H1 (cell line): Measurements from ENCODE around the gene USP1. TPM values are rescaled to one million over a fixed set of nuclear protein-coding genes. Genes with fewer than 3 reads are reported as not detected.

ENCODE experiments used
- CTCF ChIA-PET: fragments of 300-600 bp; sonication (Branson Sonifier 250); formaldehyde crosslinking; loops from one replicate; lab custom pipeline; 2021; ENCODE audit not compliant: partially characterized antibody; lab: Charles Lee
- POLR2A ChIA-PET: fragments of 300-600 bp; sonication (Branson Sonifier 250); formaldehyde crosslinking; loops from one replicate; lab custom pipeline; 2021; ENCODE audit warnings: inconsistent platforms; ENCODE audit not compliant: partially characterized antibody; lab: Charles Lee
- DNase-seq, 2 experiments: peaks; one replicate each; pipeline versions ENCODE4 v3.0.0 to v3.0.0-alpha.2; 2010 to 2022; ENCODE audit warnings: low spot score in 2 of 2, low read depth in 1 of 2, mixed read lengths in 1 of 2
- FAIRE-seq: peaks from 2 replicates; lab custom pipeline; 2011; peaks lifted over from hg19 to GRCh38; lab: Jason Lieb, UNC
- H2AFZ ChIP-seq: 2 replicates; pipeline ENCODE4 v1.8.1; 2012; ENCODE audit warnings: low read length, inconsistent platforms
- H2AK5ac ChIP-seq: 2 replicates; pipeline ENCODE4 v1.6.1; 2013; ENCODE audit warnings: low read depth, low read length
- H2BK120ac ChIP-seq: replicated peaks from 2 replicates; pipeline ENCODE3; 2013; ENCODE audit warnings: low read depth, low read length, inconsistent platforms
- H2BK12ac ChIP-seq: 2 replicates; pipeline ENCODE4 v1.6.1; 2013; ENCODE audit warnings: low read depth, low read length
- H2BK15ac ChIP-seq: 2 replicates; pipeline ENCODE4 v1.6.1; 2013; ENCODE audit warnings: low read length
- H2BK20ac ChIP-seq: 2 replicates; pipeline ENCODE4 v1.6.1; 2013; ENCODE audit warnings: low read length
- H2BK5ac ChIP-seq: 2 replicates; pipeline ENCODE4 v1.6.1; 2013; ENCODE audit warnings: low read depth, low read length
- H3K14ac ChIP-seq: 2 replicates; pipeline ENCODE4 v1.6.1; 2013; ENCODE audit warnings: inconsistent platforms; ENCODE audit not compliant: insufficient read length
- H3K18ac ChIP-seq: 2 replicates; pipeline ENCODE4 v1.6.1; 2013; ENCODE audit warnings: low read length; ENCODE audit errors: extremely low read depth
- H3K23ac ChIP-seq: 2 replicates; pipeline ENCODE4 v1.6.1; 2013; ENCODE audit warnings: inconsistent platforms; ENCODE audit not compliant: insufficient read length
- H3K23me2 ChIP-seq: 2 replicates; pipeline ENCODE4 v1.6.1; 2013; ENCODE audit warnings: low read depth, low read length
- H3K27ac ChIP-seq: 2 replicates; pipeline ENCODE4 v1.6.1; 2011; ENCODE audit warnings: low read depth, low read length, inconsistent platforms
- H3K27me3 ChIP-seq, 4 experiments: replicated peaks in 1 of 4; 1 replicate in 1 of 4; 2 replicates in 3 of 4; pipeline versions ENCODE4 v1.6.1 to v1.8.1; 2011 to 2013; ENCODE audit warnings: low read length in 3 of 4, mild to moderate bottlenecking in 3 of 4, inconsistent platforms in 2 of 4, mixed read lengths in 2 of 4, moderate library complexity in 1 of 4; ENCODE audit not compliant: control insufficient read depth in 3 of 4, insufficient read depth in 3 of 4; ENCODE audit errors: extremely low read depth in 1 of 4
- H3K36me3 ChIP-seq, 4 experiments: 2 replicates each; pipeline versions ENCODE4 v1.6.1 to v1.8.1; 2011 to 2013; ENCODE audit warnings: mild to moderate bottlenecking in 4 of 4, low read length in 3 of 4, moderate library complexity in 2 of 4, control low read depth in 1 of 4, inconsistent platforms in 1 of 4; ENCODE audit not compliant: insufficient read depth in 4 of 4, control insufficient read depth in 2 of 4
- H3K4ac ChIP-seq: replicated peaks from 2 replicates; pipeline ENCODE3; 2013; ENCODE audit warnings: low read length, low read depth, mixed read lengths, inconsistent platforms; ENCODE audit not compliant: insufficient read length
- H3K4me1 ChIP-seq, 4 experiments: replicated peaks in 1 of 4; 1 replicate in 1 of 4; 2 replicates in 3 of 4; pipeline versions ENCODE4 v1.6.1 to v1.8.1; 2011 to 2013; ENCODE audit warnings: low read length in 3 of 4, inconsistent platforms in 2 of 4, mixed read lengths in 1 of 4; ENCODE audit not compliant: insufficient read depth in 4 of 4, control insufficient read depth in 3 of 4
- H3K4me2 ChIP-seq, 2 experiments: 2 replicates each; pipeline versions ENCODE4 v1.6.1 to v1.8.1; 2011 to 2013; ENCODE audit warnings: low read depth in 2 of 2, low read length in 2 of 2, control low read depth in 1 of 2, inconsistent platforms in 1 of 2, mild to moderate bottlenecking in 1 of 2; ENCODE audit not compliant: insufficient read depth in 1 of 2
- H3K4me3 ChIP-seq, 4 experiments: fragments of 200-600, 300-600 bp in 1 of 4; sonication (generic), shearing (Covaris generic), sonication (Bioruptor Twin) in 1 of 4; 2 replicates each; pipeline versions ENCODE4 v1.5.1 to v1.8.1; 2011 to 2016; ENCODE audit warnings: low read length in 4 of 4, low read depth in 3 of 4, control low read depth in 2 of 4, inconsistent platforms in 2 of 4, mild to moderate bottlenecking in 2 of 4, mixed read lengths in 1 of 4, moderate library complexity in 1 of 4; ENCODE audit not compliant: insufficient read depth in 2 of 4; ENCODE audit errors: extremely low read depth in 1 of 4
- H3K56ac ChIP-seq: replicated peaks from 2 replicates; pipeline ENCODE3; 2013; ENCODE audit warnings: low read depth, mild to moderate bottlenecking, mixed read lengths, low read length, inconsistent platforms; ENCODE audit not compliant: insufficient read length
- H3K79me1 ChIP-seq: 2 replicates; pipeline ENCODE4 v1.6.1; 2013; ENCODE audit warnings: low read depth, low read length, control low read depth
- H3K79me2 ChIP-seq, 2 experiments: 2 replicates each; pipeline versions ENCODE4 v1.6.1 to v1.8.1; 2012 to 2013; ENCODE audit warnings: low read length in 2 of 2, mild to moderate bottlenecking in 2 of 2, inconsistent platforms in 1 of 2; ENCODE audit not compliant: insufficient read depth in 2 of 2, control insufficient read depth in 1 of 2
- H3K9ac ChIP-seq, 4 experiments: replicated peaks in 1 of 4; 1 replicate in 1 of 4; 2 replicates in 3 of 4; pipeline versions ENCODE4 v1.6.1 to v1.8.1; 2011 to 2013; ENCODE audit warnings: low read depth in 3 of 4, low read length in 3 of 4, control low read depth in 2 of 4, mild to moderate bottlenecking in 2 of 4, moderate library complexity in 2 of 4, inconsistent platforms in 1 of 4; ENCODE audit errors: extremely low read depth in 1 of 4
- H3K9me3 ChIP-seq, 2 experiments: 2 replicates each; pipeline versions ENCODE4 v1.6.1 to v1.8.1; 2012 to 2013; ENCODE audit warnings: mild to moderate bottlenecking in 2 of 2, moderate library complexity in 2 of 2, control low read depth in 1 of 2, inconsistent platforms in 1 of 2, low read depth in 1 of 2, low read length in 1 of 2, mixed read lengths in 1 of 2; ENCODE audit not compliant: insufficient read depth in 2 of 2
- H4K20me1 ChIP-seq, 2 experiments: replicated peaks in 1 of 2; 2 replicates each; pipeline versions ENCODE3 to v1.8.1; 2011 to 2013; ENCODE audit warnings: inconsistent platforms in 2 of 2, low read length in 2 of 2, mild to moderate bottlenecking in 1 of 2; ENCODE audit not compliant: insufficient read depth in 2 of 2, control insufficient read depth in 1 of 2
- H4K5ac ChIP-seq: 2 replicates; pipeline ENCODE4 v1.6.1; 2013; ENCODE audit warnings: low read length, low read depth, mixed read lengths, inconsistent platforms; ENCODE audit not compliant: insufficient read length
- H4K8ac ChIP-seq: 2 replicates; pipeline ENCODE4 v1.8.0; 2013; ENCODE audit warnings: mild to moderate bottlenecking, moderate library complexity, low read length, inconsistent platforms; ENCODE audit not compliant: insufficient read depth; ENCODE audit errors: extremely low read depth
- H4K91ac ChIP-seq: replicated peaks from 2 replicates; pipeline ENCODE3; 2013; ENCODE audit warnings: low read length, mixed read lengths, inconsistent platforms; ENCODE audit not compliant: insufficient read length
- ASH2L ChIP-seq: fragments of 200-600, 300-600 bp; sonication (generic); IDR thresholded peaks from one replicate; pipeline ENCODE4 v1.7.1; 2017; ENCODE audit warnings: low read length
- BACH1 ChIP-seq: IDR thresholded peaks from 2 replicates; pipeline ENCODE4 v1.6.1; 2012; ENCODE audit warnings: low read length, improper control_type of control experiment
- CBX5 ChIP-seq: fragments of 300-800, 300-1000 bp; sonication (generic); IDR thresholded peaks from 2 replicates; pipeline ENCODE4 v1.7.1; 2016; ENCODE audit warnings: antibody characterized with exemption, low read length, low read depth
- CREB1 ChIP-seq: IDR thresholded peaks from 2 replicates; pipeline ENCODE4 v1.6.1; 2012; ENCODE audit warnings: inconsistent platforms
- EP300 ChIP-seq, 2 experiments: IDR thresholded peaks; 1 replicate in 1 of 2; 2 replicates in 1 of 2; pipeline ENCODE4 v1.6.1; 2011 to 2012; ENCODE audit warnings: low read depth in 2 of 2, low read length in 2 of 2, mild to moderate bottlenecking in 2 of 2, borderline replicate concordance in 1 of 2, inconsistent platforms in 1 of 2, moderate library complexity in 1 of 2
- EZH2 ChIP-seq: fragments of 200-600 bp; sonication (generic); IDR thresholded peaks from 2 replicates; pipeline ENCODE4 v1.7.1; 2012; ENCODE audit warnings: low read depth, mild to moderate bottlenecking, moderate library complexity, low read length, inconsistent platforms; ENCODE audit not compliant: severe bottlenecking
- HDAC2 ChIP-seq, 2 experiments: fragments of 300-600 bp in 1 of 2; sonication (generic) in 1 of 2; IDR thresholded peaks; 2 replicates each; pipeline ENCODE4 v1.6.1; 2011 to 2012; ENCODE audit warnings: low read depth in 2 of 2, low read length in 2 of 2, mild to moderate bottlenecking in 2 of 2, moderate library complexity in 2 of 2, borderline replicate concordance in 1 of 2, inconsistent platforms in 1 of 2
- RNF2 ChIP-seq: fragments of 200-900, 300-1000 bp; sonication (generic); IDR thresholded peaks from 2 replicates; pipeline ENCODE4 v1.7.1; 2016; ENCODE audit warnings: borderline replicate concordance, low read depth, mild to moderate bottlenecking, antibody characterized with exemption, low read length; ENCODE audit not compliant: poor library complexity, severe bottlenecking; ENCODE audit errors: missing control alignments
- SP4 ChIP-seq: IDR thresholded peaks from 2 replicates; pipeline ENCODE4 v1.6.1; 2012; ENCODE audit warnings: low read length, inconsistent platforms
- SRF ChIP-seq: IDR thresholded peaks from 2 replicates; pipeline ENCODE4 v1.6.1; 2011; ENCODE audit warnings: mild to moderate bottlenecking, low read depth, low read length, moderate library complexity
- SUZ12 ChIP-seq: fragments of 200-600 bp; sonication (generic); IDR thresholded peaks from 2 replicates; pipeline ENCODE4 v1.6.1; 2012; ENCODE audit warnings: mild to moderate bottlenecking, inconsistent platforms, low read length, moderate library complexity, mixed read lengths
- WGBS, 2 experiments: shearing (Covaris generic) in 1 of 2; methylation state at CpG; one replicate each; pipeline versions ENCODE4 v1.1.6 to v1.1.7; 2013 to 2015; ENCODE audit warnings: low lambda C conversion rate in 2 of 2, mixed read lengths in 2 of 2, inconsistent platforms in 1 of 2, low coverage in 1 of 2, missing lambda C conversion rate in 1 of 2; ENCODE audit not compliant: insufficient replicate concordance in 2 of 2, insufficient coverage in 1 of 2, insufficient read length in 1 of 2; ENCODE audit errors: extremely low coverage in 1 of 2, missing lambda C conversion rate in 1 of 2; 5-methylcytosine and 5-hydroxymethylcytosine counted together
- polyA plus RNA-seq, 7 experiments: library from polyadenylated mRNA; depleted of rRNA in 3 of 7; stranded (reverse) in 5 of 7; unstranded in 2 of 7; fragments of >200 nt in 5 of 7; fragments of 200-250 nt in 2 of 7; gene quantifications; 1 replicate in 5 of 7; 2 replicates in 1 of 7; 4 replicates in 1 of 7; pipeline versions ENCODE4 v1.2.1 to v1.2.3, GENCODE V29; 2011 to 2013; ENCODE audit warnings: missing spikeins in 2 of 7, mixed read lengths in 2 of 7
- total RNA-seq: library from RNA; stranded (reverse); fragmentation: NEBNext Ultra II Directional; extraction: Animal tissue kit (Norgen Biotek cat#: 25700); gene quantifications from 2 replicates; pipeline ENCODE4 v1.2.1, GENCODE V29; 2021

The USP1 gene
- total and polyA plus RNA-seq, 2 of the 8 experiments (the other 6 are each of a cell fraction or from before 2014, with no cell fraction given): 9.1 to 49.6 TPM

DNA sequence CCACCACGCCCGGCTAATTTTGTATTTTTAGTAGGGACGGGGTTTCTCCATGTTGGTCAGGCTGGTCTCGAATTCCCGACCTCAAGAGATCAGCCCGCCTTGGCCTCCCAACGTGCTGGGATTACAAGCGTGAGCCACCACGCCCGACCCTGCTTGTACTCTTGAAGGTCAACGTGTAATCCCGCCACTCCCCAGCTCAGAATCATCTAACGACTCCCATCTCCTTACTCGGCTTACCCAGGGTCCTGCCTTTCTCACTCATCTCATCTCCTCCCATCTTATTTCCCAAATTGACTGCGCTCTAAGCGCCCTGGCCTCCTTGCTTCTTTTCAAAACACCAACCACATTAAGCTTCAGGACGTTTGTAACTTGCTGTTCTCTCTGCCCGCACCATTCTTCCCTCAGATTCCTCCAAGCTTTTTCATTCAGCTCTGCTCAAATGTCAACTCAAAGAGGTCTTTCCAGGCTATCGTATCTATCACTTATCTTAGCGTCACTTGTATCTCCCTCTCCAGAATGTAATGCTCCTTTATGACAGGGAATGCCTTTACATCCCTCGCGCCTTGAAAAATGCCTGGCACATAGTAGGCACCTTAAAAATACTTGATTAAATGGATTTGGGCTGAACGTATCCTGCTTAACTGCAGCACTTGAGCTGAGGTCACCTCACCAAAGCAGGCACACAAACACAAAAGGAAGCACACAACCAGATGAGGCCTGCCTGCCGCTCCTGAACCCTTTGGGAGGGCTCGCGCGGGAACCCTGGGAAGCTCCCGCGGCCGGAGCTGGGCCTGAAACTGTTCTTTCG lies 1.4 kb upstream of the USP1 start:
- POLR2A ChIA-PET: interaction anchor here (0.5 to 3.2 kb wide), 26 partner anchors 9 to 648 kb away, joined by 3 to 17 read pairs (median 4); no protein-coding TSS in a partner anchor
- FAIRE-seq: no peak
- no peak for TF ChIP-seq SP4
- TF ChIP-seq EZH2: no peak
- no peak for TF ChIP-seq HDAC2 (IDR thresholded peaks at IDR 0.05; ENCODE audit: borderline replicate concordance in 1 of 2, low read depth in 2 of 2, low read length in 2 of 2)
- no peak for TF ChIP-seq SUZ12
- no peak for TF ChIP-seq CREB1
- TF ChIP-seq EP300 (IDR thresholded peaks at IDR 0.05; ENCODE audit: borderline replicate concordance in 1 of 2, low read depth in 2 of 2, low read length in 2 of 2): no peak
- no peak for TF ChIP-seq ASH2L
- TF ChIP-seq CBX5: no peak
- no peak for TF ChIP-seq SRF
- no peak for TF ChIP-seq BACH1
- TF ChIP-seq RNF2: no peak

More for the DNA sequence above, 1.4 kb upstream of the USP1 start:
- DNase-seq: no peak
- Histone ChIP-seq H3K9me3 (no peaks in the 10 kb centered on the region), H2AFZ (no peak overlapping the region), H3K9ac (peak overlapping the region; percentile 94 to 99 (median 98)), H4K5ac (peak overlapping the region; percentile 58), H3K4me3 (peak overlapping the region; percentile 68 to 81 (median 76)), H2BK120ac (peak overlapping the region; percentile 16), H3K79me2 (peaks cover 12 to 31% of the 10 kb centered on the region in 2 experiments), H3K79me1 (no peaks in the 10 kb centered on the region), H3K23me2 (peaks cover 18% of the 10 kb centered on the region), H3K27me3 (no peaks in the 10 kb centered on the region), H4K20me1 (peaks cover 7% of the 10 kb centered on the region in 2 experiments), H3K14ac (no peak overlapping the region), H2BK12ac (peak overlapping the region; percentile 81; the same call in 1 of the 2 replicates), H2BK5ac (peak overlapping the region; percentile 100), H2AK5ac (peak overlapping the region; percentile 65; the same call in 1 of the 2 replicates), H3K4me2 (peak overlapping the region; percentile 93 to 100), H3K36me3 (peaks cover 0 to 1% (median 0%) of the 10 kb centered on the region in 4 experiments; a peak in 1 of 8 replicates), H2BK15ac (no peak overlapping the region), H3K4me1 (no peaks in the 10 kb centered on the region; a peak in 3 of 7 replicates), H2BK20ac (no peak overlapping the region), H3K18ac (peak overlapping the region; percentile 94), H3K23ac (no peak overlapping the region), H4K91ac (peak overlapping the region; percentile 90), H3K4ac (peak overlapping the region; percentile 51), H3K27ac (peak overlapping the region; percentile 98), H4K8ac (peak overlapping the region; percentile 99), H3K56ac (peak overlapping the region; percentile 85)
- CTCF ChIA-PET: interaction anchor here (1.1 to 2.0 kb wide), 3 partner anchors 28 to 260 kb away, joined by 3 to 7 read pairs (median 6); no protein-coding TSS in a partner anchor
- 52% methylated on average over 31 of the region's 31 CpGs; no CpG with 5 or more reads in 1 of the 2 experiments for WGBS, 2 experiments
